Measurements from ENCODE around the gene DGKK.
"Not testable (repeated sequence)": the region's sequence is repeated elsewhere in the genome, so short reads cannot be mapped to it uniquely, and the experiment has no call there.

The DGKK gene

DNA sequence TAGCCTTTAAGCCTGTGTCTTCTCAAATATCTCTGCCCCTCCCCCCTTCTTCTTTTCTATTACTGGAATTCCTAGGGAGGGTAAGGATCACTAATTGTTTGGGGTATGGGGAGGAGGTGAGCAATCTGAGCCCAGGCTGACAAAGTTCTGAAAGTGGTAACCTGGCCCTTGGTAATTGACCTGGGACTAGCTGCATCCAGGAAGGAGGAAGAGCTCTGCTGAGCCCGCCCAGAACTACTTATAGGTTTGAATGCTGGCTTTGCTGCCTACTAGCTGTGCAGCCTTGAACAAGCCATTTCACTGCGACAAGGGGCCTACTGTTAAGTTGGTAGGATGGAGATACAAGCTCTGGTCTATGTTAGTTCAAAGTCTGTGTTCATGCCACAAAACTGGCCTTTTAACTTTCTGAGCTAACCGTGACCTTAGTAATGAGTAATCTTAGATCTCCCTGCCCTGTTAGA lies 37.8 kb downstream of the DGKK start:
- in situ Hi-C loops (cut with MboI; ENCODE audit: low sequenced_read_pairs) = no loop called here

DNA sequence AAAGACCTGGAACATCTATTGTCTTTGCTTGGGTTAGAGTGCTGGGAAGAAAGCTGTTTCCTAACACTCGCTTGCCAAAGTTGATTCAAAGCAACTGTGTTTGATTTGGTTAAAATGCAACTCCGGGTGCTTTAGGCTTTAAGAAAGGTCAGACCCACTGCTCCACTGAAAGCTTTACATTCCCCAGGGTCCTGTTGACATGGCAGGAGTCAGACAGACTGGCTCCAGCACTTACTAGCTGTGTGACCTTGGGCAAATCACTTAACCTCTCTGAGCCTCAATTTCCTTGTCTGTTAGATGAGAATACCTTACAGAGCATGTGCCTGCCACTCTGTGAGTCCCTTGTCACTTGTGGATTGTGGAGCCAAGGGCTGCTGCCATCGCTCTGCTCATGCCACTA lies 39.0 kb downstream of the DGKK start:
- in situ Hi-C loops (cut with MboI; ENCODE audit: low sequenced_read_pairs) = no loop called here

DNA sequence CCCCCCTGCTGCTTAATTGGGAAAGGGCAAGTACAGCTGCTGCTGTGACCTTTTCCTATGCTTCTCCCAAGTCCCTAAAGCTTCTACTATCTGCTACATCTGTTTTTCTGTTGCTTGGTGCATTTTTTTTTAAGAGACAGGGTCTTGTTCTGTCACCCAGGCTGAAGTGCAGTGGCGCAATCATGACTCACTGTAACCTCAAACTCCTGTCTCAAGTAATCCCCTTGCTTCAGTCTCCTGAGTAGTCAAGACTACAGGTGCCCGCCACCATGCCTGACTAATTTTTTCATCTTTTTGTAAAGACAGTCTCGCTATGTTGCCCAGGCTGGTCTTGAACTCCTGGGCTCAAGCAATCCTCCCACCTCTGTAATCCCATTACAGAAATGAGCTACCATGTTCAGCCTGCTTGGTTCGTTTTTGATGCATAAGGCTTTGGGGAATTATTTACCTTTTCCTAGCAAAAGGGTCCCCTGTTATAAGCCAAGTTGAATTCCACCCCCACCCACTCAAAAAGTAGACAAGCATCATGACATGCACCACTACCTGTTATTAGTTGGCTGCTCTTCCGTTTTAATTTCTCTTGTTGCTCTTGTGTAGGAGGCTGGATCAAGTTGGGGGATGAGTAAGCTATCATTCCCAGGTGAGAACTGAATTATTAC lies 39.6 kb downstream of the DGKK start:
- in situ Hi-C loops (cut with MboI; ENCODE audit: low sequenced_read_pairs) = no loop called here

DNA sequence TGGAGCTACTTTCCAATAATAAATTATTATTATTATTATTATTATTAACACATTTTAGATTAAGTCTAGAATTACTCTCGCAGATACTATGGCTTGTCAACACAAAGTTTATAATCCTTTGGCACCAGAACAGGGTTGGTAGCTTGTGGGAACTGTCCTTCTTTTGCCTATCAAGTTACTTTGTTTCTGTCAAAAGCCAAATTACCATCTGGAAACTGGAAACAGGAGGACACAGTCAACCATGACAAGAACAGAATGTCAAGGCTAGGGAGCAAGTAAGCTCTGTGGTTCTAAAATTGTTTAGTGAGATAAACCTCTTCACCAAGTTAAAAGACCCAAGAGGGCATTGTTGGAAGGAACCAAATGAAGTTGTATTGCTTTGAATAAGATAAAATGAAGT lies 42.5 kb downstream of the DGKK start:
- in situ Hi-C loops (cut with MboI; ENCODE audit: low sequenced_read_pairs) = no loop called here

DNA sequence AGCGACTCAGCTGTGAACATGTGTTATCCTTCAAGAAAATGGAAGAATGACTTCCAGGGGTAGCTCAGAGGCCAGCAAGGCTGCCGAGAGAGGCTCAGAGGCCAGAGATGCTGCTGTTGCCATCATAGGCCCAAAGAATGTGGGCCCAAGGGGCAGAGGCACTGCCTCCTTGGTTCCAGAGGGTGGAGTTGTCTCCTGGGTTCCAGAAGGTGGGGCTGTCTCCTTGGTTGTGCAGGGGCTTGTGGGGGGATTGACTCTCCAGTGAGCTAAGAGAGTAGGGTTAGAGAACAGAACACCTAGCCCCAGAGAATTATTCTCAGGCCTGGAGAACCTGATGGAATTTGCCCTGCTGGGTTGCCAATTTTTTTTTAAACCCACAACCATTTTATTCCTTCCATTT lies 62.6 kb downstream of the DGKK start:
- in situ Hi-C loops (cut with MboI; ENCODE audit: low sequenced_read_pairs) = no loop called here

DNA sequence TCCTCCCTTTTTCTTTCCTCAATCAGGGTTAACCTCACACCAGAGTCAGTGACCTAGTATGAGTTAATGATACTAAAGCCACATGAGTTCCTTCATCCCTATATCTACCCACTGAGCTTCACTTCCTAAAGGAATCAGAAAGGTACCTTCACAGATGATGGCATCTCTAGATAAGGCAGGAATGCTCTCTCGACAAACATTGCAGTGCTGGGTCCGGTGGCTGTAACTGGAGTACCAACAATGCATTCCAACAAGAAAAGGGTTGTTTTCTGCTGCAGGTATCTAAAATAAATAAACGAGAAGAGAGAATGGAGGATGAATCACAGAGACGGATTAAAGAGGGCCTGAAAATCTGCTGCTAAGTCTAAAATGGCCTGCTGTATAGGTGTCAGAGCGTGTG lies 66.7 kb downstream of the DGKK start:
- in situ Hi-C loops (cut with MboI; ENCODE audit: low sequenced_read_pairs) = no loop called here

- in situ Hi-C loops (cut with MboI; ENCODE audit: low sequenced_read_pairs) = no loop called here
Measured at GRCh38 chrX:50402886-50403285, 67.7 kb downstream of the DGKK start.

- in situ Hi-C loops (cut with MboI; ENCODE audit: low sequenced_read_pairs) = no loop called here
Measured at GRCh38 chrX:50393902-50394301, 76.7 kb downstream of the DGKK start.

DNA sequence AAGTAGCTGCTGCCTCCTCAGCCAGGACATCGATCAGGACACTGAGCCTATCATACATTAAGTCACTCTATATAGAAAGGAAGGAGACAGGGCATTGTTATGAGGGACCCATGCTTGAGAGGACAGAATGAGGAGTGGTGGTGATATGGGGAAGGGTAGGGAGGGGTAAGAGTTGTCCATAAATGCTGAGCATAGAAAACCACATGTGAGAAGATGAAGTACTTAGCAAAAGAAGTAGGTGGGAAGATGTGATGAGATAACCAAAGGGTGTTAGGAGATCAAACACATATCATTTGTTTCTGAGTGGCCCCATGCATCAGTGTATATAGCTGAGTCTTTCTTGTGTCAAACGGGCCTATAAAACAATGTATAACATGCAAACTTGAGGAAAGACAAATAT lies 84.1 kb downstream of the DGKK start:
- in situ Hi-C loops (cut with MboI; ENCODE audit: low sequenced_read_pairs) = no loop called here

DNA sequence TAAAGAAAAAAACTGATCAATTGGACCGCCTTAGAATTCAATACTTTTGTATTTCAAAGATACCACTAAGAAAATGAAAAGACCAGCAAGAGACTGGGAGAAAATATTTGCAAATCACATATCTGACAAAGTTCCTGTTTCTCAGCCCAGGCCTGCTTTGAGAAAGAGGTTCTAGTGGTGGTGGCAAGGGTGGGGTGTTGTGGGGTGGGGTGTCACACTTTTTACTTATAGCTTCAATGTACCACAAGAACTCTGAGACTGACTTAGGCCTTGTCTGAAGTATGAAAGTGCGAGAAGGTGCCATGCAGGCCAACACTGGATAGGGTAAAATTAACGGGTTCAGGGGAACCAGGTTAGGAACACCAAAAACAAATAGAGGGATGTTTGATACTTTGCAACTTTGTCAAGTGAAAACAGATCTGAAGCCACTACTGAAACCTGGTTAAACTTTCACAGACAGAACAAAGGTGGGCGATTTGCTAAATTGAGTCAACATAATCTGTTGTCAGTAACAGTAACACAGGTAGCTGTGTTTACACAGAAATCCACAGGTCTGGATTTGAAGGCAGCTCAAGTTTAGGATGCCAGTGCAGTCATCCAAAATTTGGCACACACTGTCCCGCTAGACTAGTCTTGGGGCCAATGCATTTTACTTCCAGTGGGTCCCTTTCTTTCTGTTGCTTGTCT lies 88.8 kb downstream of the DGKK start:
- in situ Hi-C loops (cut with MboI; ENCODE audit: low sequenced_read_pairs) = no loop called here

- in situ Hi-C loops (cut with MboI; ENCODE audit: low sequenced_read_pairs) = no loop called here
Measured at GRCh38 chrX:50375481-50376267, 95.0 kb downstream of the DGKK start.

DNA sequence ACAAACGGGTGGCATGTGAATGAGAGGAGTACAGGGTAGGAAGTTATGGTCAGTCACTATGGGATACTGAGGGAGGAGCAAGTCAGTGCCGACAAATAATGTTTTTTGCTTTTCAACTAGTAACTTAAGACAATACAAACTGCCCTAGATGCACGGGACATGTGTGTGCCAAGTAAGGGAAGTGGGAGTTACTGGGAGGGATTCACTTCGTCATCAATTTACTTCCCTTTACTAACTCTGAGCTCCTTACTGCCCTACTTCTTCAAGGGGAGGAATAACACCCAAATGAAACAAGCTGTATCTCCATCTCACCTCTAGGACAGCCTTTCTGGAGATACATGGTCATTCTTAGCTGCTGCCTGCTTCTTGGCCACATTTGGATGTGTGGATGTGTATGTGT lies 97.7 kb downstream of the DGKK start:
- in situ Hi-C loops (cut with MboI; ENCODE audit: low sequenced_read_pairs) = no loop called here

- in situ Hi-C loops (cut with MboI; ENCODE audit: low sequenced_read_pairs) = no loop called here
Measured at GRCh38 chrX:50343917-50344316, 126.7 kb downstream of the DGKK start.

DNA sequence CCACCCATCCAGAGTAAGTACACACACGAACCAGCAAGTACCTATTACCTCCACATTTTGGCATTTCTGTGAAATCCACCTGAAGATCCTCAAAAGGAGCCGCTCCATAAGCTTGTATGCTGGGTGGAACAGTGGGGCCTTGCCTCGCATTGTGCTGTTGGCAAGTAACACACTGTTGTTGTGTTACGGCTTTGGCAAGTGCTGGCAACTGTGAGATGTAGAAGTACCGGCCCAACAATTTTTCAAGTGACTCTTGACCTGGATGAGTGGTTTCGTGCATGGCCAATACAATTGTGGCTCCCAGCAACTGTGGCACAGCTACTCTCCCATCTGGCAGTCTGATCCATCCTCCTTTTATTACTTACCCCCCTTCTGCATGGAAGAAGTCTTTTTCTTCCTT lies 137.3 kb downstream of the DGKK start:
- in situ Hi-C loops (cut with MboI; ENCODE audit: low sequenced_read_pairs) = no loop called here

GRCh38 chrX:50332668-50333067 lies 138.0 kb downstream of the DGKK start:
- in situ Hi-C loops (cut with MboI; ENCODE audit: low sequenced_read_pairs) = not testable (repeated sequence)

GRCh38 chrX:50327235-50327634 lies 143.4 kb downstream of the DGKK start:
- in situ Hi-C loops (cut with MboI; ENCODE audit: low sequenced_read_pairs) = no loop called here

Measured in hTERT RPE-1 (cell line).